Panc1 (cell line): ENCODE results near the gene TRAF6. TPM values are rescaled to one million over a fixed set of nuclear protein-coding genes. Genes with fewer than 3 reads are reported as not detected.

Experiments
- ATAC-seq: fragments of 200-7000 bp; cut with Tn5 transposase; 2 replicates; pipeline ENCODE4 v1.9.1; 2020; ENCODE audit warnings: mild to moderate bottlenecking, moderate library complexity
- BruUV-seq: library from RNA; stranded (reverse); fragments of 400-500 nt; replicated peaks from 2 replicates; lab custom pipeline; 2021; lab: Mats Ljungman, UMichigan
- CTCF ChIA-PET: fragments of 300-600 bp; sonication (Branson Sonifier 250); formaldehyde crosslinking; loops from one replicate; lab custom pipeline; 2022; ENCODE audit warnings: antibody characterized with exemption; lab: Charles Lee
- POLR2A ChIA-PET: fragments of 300-600 bp; sonication (Branson Sonifier 250); formaldehyde crosslinking; loops from one replicate; lab custom pipeline; 2022; ENCODE audit warnings: antibody characterized with exemption; lab: Charles Lee
- DNase-seq: peaks from one replicate; pipeline ENCODE4 v3.0.0-alpha.2; 2010; ENCODE audit warnings: low read depth, low spot score
- H3K27ac ChIP-seq: 2 replicates; pipeline ENCODE4 v1.5.1; 2011; ENCODE audit warnings: mild to moderate bottlenecking, low read length, inconsistent platforms
- H3K27me3 ChIP-seq: fragments of 200-500 bp; sonication (Bioruptor generic); 2 replicates; pipeline ENCODE4 v1.6.0; 2014; ENCODE audit warnings: low read length, inconsistent platforms; ENCODE audit not compliant: control insufficient read depth, insufficient read depth
- H3K36me3 ChIP-seq: fragments of 200-500 bp; sonication (Bioruptor generic); 2 replicates; pipeline ENCODE4 v1.5.1; 2014; ENCODE audit warnings: inconsistent platforms, mild to moderate bottlenecking, low read length, moderate library complexity; ENCODE audit not compliant: control insufficient read depth, insufficient read depth
- H3K4me1 ChIP-seq: 2 replicates; pipeline ENCODE4 v1.5.1; 2011; ENCODE audit warnings: inconsistent platforms, mild to moderate bottlenecking, low read length, moderate library complexity; ENCODE audit not compliant: control insufficient read depth, insufficient read depth
- H3K4me3 ChIP-seq, 2 experiments: 2 replicates each; pipeline ENCODE4 v1.5.1; 2011 to 2012; ENCODE audit warnings: low read depth in 2 of 2, low read length in 2 of 2, mild to moderate bottlenecking in 2 of 2, inconsistent platforms in 1 of 2, moderate library complexity in 1 of 2
- H3K9me3 ChIP-seq: fragments of 200-500 bp; sonication (Bioruptor generic); 2 replicates; pipeline ENCODE4 v1.5.1; 2014; ENCODE audit warnings: low read depth, mild to moderate bottlenecking, inconsistent platforms, low read length, moderate library complexity; ENCODE audit not compliant: control insufficient read depth, insufficient read depth
- POLR2AphosphoS5 ChIP-seq: IDR thresholded peaks from 2 replicates; pipeline ENCODE4 v1.6.1; 2012; ENCODE audit warnings: mild to moderate bottlenecking, low read depth, low read length, moderate library complexity
- SIN3A ChIP-seq: IDR thresholded peaks from 2 replicates; pipeline ENCODE4 v1.6.1; 2012; ENCODE audit warnings: low read depth, mild to moderate bottlenecking, low read length, moderate library complexity, borderline replicate concordance; ENCODE audit not compliant: insufficient read depth
- TCF7L2 ChIP-seq: IDR thresholded peaks from 2 replicates; pipeline ENCODE4 v1.6.1; 2011; ENCODE audit warnings: mild to moderate bottlenecking, low read depth, low read length, inconsistent platforms
- in situ Hi-C: cut with HindIII; loops from 2 replicates; pipeline ENCODE4 v1.10.0; 2016; ENCODE audit warnings: low sequenced_read_pairs, low pct_unique_long_range_greater_than_20kb
- intact Hi-C: fragments of 100-400 bp; cut with micrococcal nuclease; formaldehyde crosslinking; loops from one replicate; pipeline ENCODE4 v1.10.0; 2022; ENCODE audit not compliant: unreplicated experiment
- total RNA-seq: library from RNA; stranded (reverse); gene quantifications from one replicate; pipeline ENCODE4 v1.2.1, GENCODE V29; 2021; ENCODE audit not compliant: unreplicated experiment
- TF ChIP-seq, protein P1 (sequence below): fragments of 450-650 bp; IDR thresholded peaks from 2 replicates; pipeline ENCODE4 v1.5.1; 2017; ENCODE audit warnings: mild to moderate bottlenecking
- TF ChIP-seq, protein P2 (sequence below), 2 experiments: IDR thresholded peaks; 2 replicates each; pipeline ENCODE4 v1.6.1; 2011 to 2012; ENCODE audit warnings: low read depth in 2 of 2, control low read depth in 1 of 2, low read length in 1 of 2, mild to moderate bottlenecking in 1 of 2, moderate library complexity in 1 of 2; ENCODE audit not compliant: insufficient read depth in 1 of 2

TRAF6 gene
- total RNA-seq, 1 experiment from 2014 or later, result 10.9 TPM

DNA sequence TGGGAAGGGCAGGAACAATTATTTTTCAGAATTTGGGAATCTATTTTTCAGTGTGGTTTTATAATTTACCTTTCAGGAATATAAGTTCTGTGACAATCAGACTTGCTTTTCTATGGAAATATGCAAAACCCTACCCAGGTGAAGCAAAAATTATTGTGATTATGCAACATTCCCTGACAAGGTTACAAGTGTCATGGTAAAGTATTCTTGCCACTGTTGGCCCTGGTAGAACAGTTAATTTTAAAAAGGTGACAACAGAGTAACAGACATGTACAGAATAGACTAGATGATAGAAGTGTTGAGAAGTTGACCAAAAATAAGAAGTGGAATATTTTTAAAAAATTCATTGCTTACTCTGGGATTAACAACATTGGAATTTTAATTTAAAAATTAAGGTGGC is 29.2 kb downstream of the TRAF6 start:
- H3K9me3 ChIP-seq, result no peaks in the 10 kb centered on the region
- no TSS peak for BruUV-seq
- DNase-seq, result no peak
- TF ChIP-seq TCF7L2, result no peak
- TF ChIP-seq, protein P1, sequence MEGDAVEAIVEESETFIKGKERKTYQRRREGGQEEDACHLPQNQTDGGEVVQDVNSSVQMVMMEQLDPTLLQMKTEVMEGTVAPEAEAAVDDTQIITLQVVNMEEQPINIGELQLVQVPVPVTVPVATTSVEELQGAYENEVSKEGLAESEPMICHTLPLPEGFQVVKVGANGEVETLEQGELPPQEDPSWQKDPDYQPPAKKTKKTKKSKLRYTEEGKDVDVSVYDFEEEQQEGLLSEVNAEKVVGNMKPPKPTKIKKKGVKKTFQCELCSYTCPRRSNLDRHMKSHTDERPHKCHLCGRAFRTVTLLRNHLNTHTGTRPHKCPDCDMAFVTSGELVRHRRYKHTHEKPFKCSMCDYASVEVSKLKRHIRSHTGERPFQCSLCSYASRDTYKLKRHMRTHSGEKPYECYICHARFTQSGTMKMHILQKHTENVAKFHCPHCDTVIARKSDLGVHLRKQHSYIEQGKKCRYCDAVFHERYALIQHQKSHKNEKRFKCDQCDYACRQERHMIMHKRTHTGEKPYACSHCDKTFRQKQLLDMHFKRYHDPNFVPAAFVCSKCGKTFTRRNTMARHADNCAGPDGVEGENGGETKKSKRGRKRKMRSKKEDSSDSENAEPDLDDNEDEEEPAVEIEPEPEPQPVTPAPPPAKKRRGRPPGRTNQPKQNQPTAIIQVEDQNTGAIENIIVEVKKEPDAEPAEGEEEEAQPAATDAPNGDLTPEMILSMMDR, result no peak
- TF ChIP-seq, protein P2, sequence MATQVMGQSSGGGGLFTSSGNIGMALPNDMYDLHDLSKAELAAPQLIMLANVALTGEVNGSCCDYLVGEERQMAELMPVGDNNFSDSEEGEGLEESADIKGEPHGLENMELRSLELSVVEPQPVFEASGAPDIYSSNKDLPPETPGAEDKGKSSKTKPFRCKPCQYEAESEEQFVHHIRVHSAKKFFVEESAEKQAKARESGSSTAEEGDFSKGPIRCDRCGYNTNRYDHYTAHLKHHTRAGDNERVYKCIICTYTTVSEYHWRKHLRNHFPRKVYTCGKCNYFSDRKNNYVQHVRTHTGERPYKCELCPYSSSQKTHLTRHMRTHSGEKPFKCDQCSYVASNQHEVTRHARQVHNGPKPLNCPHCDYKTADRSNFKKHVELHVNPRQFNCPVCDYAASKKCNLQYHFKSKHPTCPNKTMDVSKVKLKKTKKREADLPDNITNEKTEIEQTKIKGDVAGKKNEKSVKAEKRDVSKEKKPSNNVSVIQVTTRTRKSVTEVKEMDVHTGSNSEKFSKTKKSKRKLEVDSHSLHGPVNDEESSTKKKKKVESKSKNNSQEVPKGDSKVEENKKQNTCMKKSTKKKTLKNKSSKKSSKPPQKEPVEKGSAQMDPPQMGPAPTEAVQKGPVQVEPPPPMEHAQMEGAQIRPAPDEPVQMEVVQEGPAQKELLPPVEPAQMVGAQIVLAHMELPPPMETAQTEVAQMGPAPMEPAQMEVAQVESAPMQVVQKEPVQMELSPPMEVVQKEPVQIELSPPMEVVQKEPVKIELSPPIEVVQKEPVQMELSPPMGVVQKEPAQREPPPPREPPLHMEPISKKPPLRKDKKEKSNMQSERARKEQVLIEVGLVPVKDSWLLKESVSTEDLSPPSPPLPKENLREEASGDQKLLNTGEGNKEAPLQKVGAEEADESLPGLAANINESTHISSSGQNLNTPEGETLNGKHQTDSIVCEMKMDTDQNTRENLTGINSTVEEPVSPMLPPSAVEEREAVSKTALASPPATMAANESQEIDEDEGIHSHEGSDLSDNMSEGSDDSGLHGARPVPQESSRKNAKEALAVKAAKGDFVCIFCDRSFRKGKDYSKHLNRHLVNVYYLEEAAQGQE (IDR thresholded peaks at IDR 0.05; ENCODE audit: insufficient read depth in 1 of 2, low read depth in 2 of 2, low read length in 1 of 2), result no peak
- no peak for TF ChIP-seq POLR2AphosphoS5
- no peak for TF ChIP-seq SIN3A
- no peaks in the 10 kb centered on the region for H3K4me1 ChIP-seq
- no peaks in the 10 kb centered on the region for H3K36me3 ChIP-seq
- H3K27ac ChIP-seq, result no peak overlapping the region
- CTCF ChIA-PET, result no interaction called here
- POLR2A ChIA-PET, result no interaction called here
- H3K4me3 ChIP-seq, result no peak overlapping the region
- H3K27me3 ChIP-seq, result no peaks in the 10 kb centered on the region
- intact Hi-C loops (no loop called here), in situ Hi-C loops (no loop called here)
- no peak for ATAC-seq

DNA sequence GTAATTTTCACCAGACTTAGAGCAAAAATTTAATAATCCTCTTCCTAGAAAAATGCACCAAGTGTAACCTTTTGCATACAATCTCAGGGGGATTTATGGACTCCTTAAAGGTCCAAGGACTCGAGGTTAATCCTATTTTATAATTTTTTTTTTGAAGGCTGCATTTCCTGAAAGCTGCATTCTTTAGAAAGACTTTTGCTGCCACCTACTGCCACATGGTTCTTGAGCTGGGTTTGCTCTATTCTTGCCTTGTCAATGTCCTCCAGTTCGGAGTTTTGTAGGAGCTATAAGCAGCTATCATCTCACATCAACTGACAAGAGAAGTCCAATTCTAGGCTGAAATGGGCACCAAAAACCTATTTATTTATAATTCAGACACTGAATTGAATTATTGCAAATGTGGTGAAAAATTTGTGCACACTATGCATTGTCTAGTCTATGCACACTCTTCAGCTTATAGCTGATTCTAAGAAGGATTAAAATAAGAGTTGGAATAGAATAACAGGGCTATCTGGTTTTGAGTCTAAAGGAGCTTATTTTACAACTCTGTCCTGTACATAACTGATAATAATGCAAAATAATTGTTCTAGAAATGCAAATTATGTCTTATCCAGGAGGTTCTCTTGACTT is 31.3 kb downstream of the TRAF6 start:
- ChIA-PET POLR2A (no interaction called here), CTCF (interaction anchor here (0.9 to 1.8 kb wide), 4 partner anchors 11 to 212 kb away, joined by 3 to 11 read pairs (median 4); no protein-coding TSS in a partner anchor)
- H3K4me1 ChIP-seq, result no peaks in the 10 kb centered on the region
- DNase-seq, result peak; percentile 28
- no peaks in the 10 kb centered on the region for H3K36me3 ChIP-seq
- H3K27me3 ChIP-seq, result no peaks in the 10 kb centered on the region
- peak; percentile 84 for ATAC-seq
- no TSS peak for BruUV-seq
- H3K4me3 ChIP-seq, result no peak overlapping the region
- no peaks in the 10 kb centered on the region for H3K9me3 ChIP-seq
- TF ChIP-seq SIN3A, result no peak
- TF ChIP-seq, protein P2 (IDR thresholded peaks at IDR 0.05; ENCODE audit: insufficient read depth in 1 of 2, low read depth in 2 of 2, low read length in 1 of 2), result no peak
- TF ChIP-seq TCF7L2, result no peak
- TF ChIP-seq POLR2AphosphoS5, result no peak
- TF ChIP-seq, protein P1, result peak; percentile 67
- intact Hi-C loops (loop anchor here (5.0 kb wide), 1 partner anchor 187 kb away; no protein-coding TSS in a partner anchor), in situ Hi-C loops (no loop called here)
- no peak overlapping the region for H3K27ac ChIP-seq
